Activated naive CD4-positive, alpha-beta T cell treated with anti-CD3 and anti-CD28 coated beads, Interleukin-2, amount 50 U/mL, for 24 hours (primary cell): ENCODE data around the gene TMSB15B.
"Not testable (repeated sequence)": the region's sequence is repeated elsewhere in the genome, so short reads cannot be mapped to it uniquely, and the experiment has no call there.

Experiments
- H3K27ac Mint-ChIP-seq: one replicate; pipeline ENCODE4 v1.8.0; 2021; ENCODE audit warnings: mild to moderate bottlenecking, mixed read lengths
- H3K27me3 Mint-ChIP-seq: one replicate; pipeline ENCODE4 v1.8.0; 2021; ENCODE audit warnings: mixed read lengths
- H3K36me3 Mint-ChIP-seq: one replicate; pipeline ENCODE4 v1.8.0; 2021; ENCODE audit warnings: mixed read lengths
- H3K4me1 Mint-ChIP-seq: one replicate; pipeline ENCODE4 v1.8.0; 2021; ENCODE audit warnings: mixed read lengths
- H3K4me3 Mint-ChIP-seq: one replicate; pipeline ENCODE4 v1.8.0; 2021; ENCODE audit warnings: mild to moderate bottlenecking, mixed read lengths
- H3K9me3 Mint-ChIP-seq: one replicate; pipeline ENCODE4 v1.8.0; 2021; ENCODE audit warnings: mixed read lengths

TMSB15B gene

GRCh38 chrX:103962411-103963278 is at the start of gene TMSB15B:
Gene TMSB15B (plus strand): TSS chrX:103962627.
- not testable (repeated sequence) for H3K36me3 Mint-ChIP-seq, H3K4me3 Mint-ChIP-seq, H3K27ac Mint-ChIP-seq, H3K9me3 Mint-ChIP-seq, H3K4me1 Mint-ChIP-seq, H3K27me3 Mint-ChIP-seq

GRCh38 chrX:103913356-103914020 is 48.9 kb upstream of the TMSB15B start:
- H3K4me1 Mint-ChIP-seq = peaks cover 4% of the 10 kb centered on the region
- H3K36me3 Mint-ChIP-seq = no peaks in the 10 kb centered on the region
- H3K4me3 Mint-ChIP-seq = no peak overlapping the region
- no peak overlapping the region for H3K27ac Mint-ChIP-seq
- H3K27me3 Mint-ChIP-seq = no peaks in the 10 kb centered on the region
- no peaks in the 10 kb centered on the region for H3K9me3 Mint-ChIP-seq

- Mint-ChIP-seq H3K27me3 (no peaks in the 10 kb centered on the region), H3K27ac (no peak overlapping the region), H3K4me1 (peaks cover 24% of the 10 kb centered on the region), H3K4me3 (peak overlapping the region; percentile 91), H3K36me3 (no peaks in the 10 kb centered on the region), H3K9me3 (no peaks in the 10 kb centered on the region)
These were observed 44.4 kb upstream of the TMSB15B start for GRCh38 chrX:103918050-103918449.

GRCh38 chrX:103918571-103919269 is 43.7 kb upstream of the TMSB15B start:
- Mint-ChIP-seq H3K9me3 (no peaks in the 10 kb centered on the region), H3K4me3 (peak overlapping the region; percentile 91), H3K27ac (peak overlapping the region; percentile 93)

GRCh38 chrX:103919270-103919637 is 43.2 kb upstream of the TMSB15B start:
- Mint-ChIP-seq H3K36me3 (no peaks in the 10 kb centered on the region), H3K4me3 (peak overlapping the region; percentile 91), H3K9me3 (no peaks in the 10 kb centered on the region), H3K4me1 (peaks cover 24% of the 10 kb centered on the region), H3K27ac (peak overlapping the region; percentile 77), H3K27me3 (no peaks in the 10 kb centered on the region)

More at GRCh38 chrX:103918571-103919269, 43.7 kb upstream of the TMSB15B start:
- peaks cover 24% of the 10 kb centered on the region for H3K4me1 Mint-ChIP-seq
- no peaks in the 10 kb centered on the region for H3K27me3 Mint-ChIP-seq
- no peaks in the 10 kb centered on the region for H3K36me3 Mint-ChIP-seq

- H3K27ac Mint-ChIP-seq, H3K4me3 Mint-ChIP-seq: not testable (repeated sequence)
These were observed 41.9 kb upstream of the TMSB15B start for GRCh38 chrX:103920515-103920914.

GRCh38 chrX:103927030-103927429 is 35.4 kb upstream of the TMSB15B start:
- no peak overlapping the region for H3K4me3 Mint-ChIP-seq
- no peaks in the 10 kb centered on the region for H3K27me3 Mint-ChIP-seq
- no peaks in the 10 kb centered on the region for H3K9me3 Mint-ChIP-seq
- peaks cover 4% of the 10 kb centered on the region for H3K36me3 Mint-ChIP-seq
- H3K27ac Mint-ChIP-seq = no peak overlapping the region
- H3K4me1 Mint-ChIP-seq = peaks cover 11% of the 10 kb centered on the region

More at GRCh38 chrX:103920515-103920914, 41.9 kb upstream of the TMSB15B start:
- not testable (repeated sequence) for H3K27me3 Mint-ChIP-seq, H3K36me3 Mint-ChIP-seq, H3K9me3 Mint-ChIP-seq
- H3K4me1 Mint-ChIP-seq = peaks cover 24% of the 10 kb centered on the region

GRCh38 chrX:103927633-103928032 is 34.8 kb upstream of the TMSB15B start:
- Mint-ChIP-seq H3K9me3 (no peaks in the 10 kb centered on the region), H3K4me1 (peaks cover 11% of the 10 kb centered on the region), H3K4me3 (no peak overlapping the region), H3K27ac (no peak overlapping the region), H3K27me3 (no peaks in the 10 kb centered on the region), H3K36me3 (peaks cover 4% of the 10 kb centered on the region)

- peaks cover 10% of the 10 kb centered on the region for H3K36me3 Mint-ChIP-seq
- no peak overlapping the region for H3K27ac Mint-ChIP-seq
- H3K27me3 Mint-ChIP-seq = no peaks in the 10 kb centered on the region
- no peaks in the 10 kb centered on the region for H3K9me3 Mint-ChIP-seq
- peaks cover 12% of the 10 kb centered on the region for H3K4me1 Mint-ChIP-seq
- no peak overlapping the region for H3K4me3 Mint-ChIP-seq
These were observed 30.3 kb upstream of the TMSB15B start for GRCh38 chrX:103932133-103932532.

GRCh38 chrX:103940257-103940656 is 22.2 kb upstream of the TMSB15B start:
- not testable (repeated sequence) for H3K27ac Mint-ChIP-seq, H3K9me3 Mint-ChIP-seq, H3K4me3 Mint-ChIP-seq, H3K27me3 Mint-ChIP-seq, H3K36me3 Mint-ChIP-seq
- H3K4me1 Mint-ChIP-seq = peaks cover 37% of the 10 kb centered on the region

- Mint-ChIP-seq H3K27me3 (no peaks in the 10 kb centered on the region), H3K27ac (peak overlapping the region; percentile 53), H3K36me3 (no peaks in the 10 kb centered on the region), H3K4me3 (no peak overlapping the region), H3K9me3 (no peaks in the 10 kb centered on the region), H3K4me1 (peaks cover 37% of the 10 kb centered on the region)
These were observed 21.0 kb upstream of the TMSB15B start for GRCh38 chrX:103941201-103941975.

GRCh38 chrX:103949506-103949905 is 12.9 kb upstream of the TMSB15B start:
- Mint-ChIP-seq H3K27me3 (no peaks in the 10 kb centered on the region), H3K4me3 (no peak overlapping the region), H3K36me3 (peaks cover 2% of the 10 kb centered on the region), H3K4me1 (no peaks in the 10 kb centered on the region), H3K27ac (no peak overlapping the region), H3K9me3 (no peaks in the 10 kb centered on the region)

GRCh38 chrX:103953353-103953752 is 9.1 kb upstream of the TMSB15B start:
- Mint-ChIP-seq H3K4me3 (no peak overlapping the region), H3K4me1 (no peaks in the 10 kb centered on the region)

GRCh38 chrX:103954259-103954658 is 8.2 kb upstream of the TMSB15B start:
- no peaks in the 10 kb centered on the region for H3K9me3 Mint-ChIP-seq
- no peaks in the 10 kb centered on the region for H3K4me1 Mint-ChIP-seq
- no peak overlapping the region for H3K4me3 Mint-ChIP-seq
- H3K36me3 Mint-ChIP-seq = no peaks in the 10 kb centered on the region
- no peaks in the 10 kb centered on the region for H3K27me3 Mint-ChIP-seq
- H3K27ac Mint-ChIP-seq = no peak overlapping the region

More at GRCh38 chrX:103953353-103953752, 9.1 kb upstream of the TMSB15B start:
- no peaks in the 10 kb centered on the region for H3K27me3 Mint-ChIP-seq
- no peak overlapping the region for H3K27ac Mint-ChIP-seq
- H3K36me3 Mint-ChIP-seq = no peaks in the 10 kb centered on the region
- no peaks in the 10 kb centered on the region for H3K9me3 Mint-ChIP-seq

GRCh38 chrX:103960599-103960998 is 1.8 kb upstream of the TMSB15B start:
- not testable (repeated sequence) for H3K36me3 Mint-ChIP-seq, H3K27ac Mint-ChIP-seq, H3K4me3 Mint-ChIP-seq, H3K9me3 Mint-ChIP-seq, H3K27me3 Mint-ChIP-seq, H3K4me1 Mint-ChIP-seq
